Measurements from ENCODE around the gene BMP6. TPM values are rescaled to one million over a fixed set of nuclear protein-coding genes. Genes with fewer than 3 reads are reported as not detected.

The BMP6 gene
- total RNA-seq, 1 experiment from 2014 or later = 0.28 TPM

- Histone ChIP-seq H3K18ac (ENCODE audit: insufficient read length, low read depth, low read length) (no peak overlapping the region), H3K23ac (ENCODE audit: insufficient read length, low read depth, low read length) (no peak overlapping the region), H3K9me3 (ENCODE audit: control insufficient read depth, low read depth, low read length) (no peaks in the 10 kb centered on the region), H3K56ac (ENCODE audit: insufficient read length, low read depth, low read length) (no peak overlapping the region), H3K4me2 (ENCODE audit: insufficient read depth, insufficient read length, low read length) (no peak overlapping the region), H3K27me3 (ENCODE audit: insufficient read depth, low read length) (no peaks in the 10 kb centered on the region), H4K5ac (ENCODE audit: insufficient read length, low read depth, low read length) (no peak overlapping the region), H4K91ac (ENCODE audit: insufficient read length, low read depth, low read length) (no peak overlapping the region), H3T11ph (ENCODE audit: low read length) (no peak overlapping the region), H2AFZ (ENCODE audit: low read length) (no peak overlapping the region), H3K9ac (ENCODE audit: extremely low read depth, insufficient read length, low read length) (no peak overlapping the region), H4K8ac (replicated peaks; ENCODE audit: insufficient read length, low read depth, low read length) (no peak overlapping the region), H4K20me1 (ENCODE audit: control insufficient read depth, insufficient read depth, insufficient read length) (no peaks in the 10 kb centered on the region), H3K23me2 (ENCODE audit: insufficient read length, low read depth, low read length, poor library complexity, severe bottlenecking) (no peaks in the 10 kb centered on the region), H3K79me2 (ENCODE audit: insufficient read depth, low read length) (no peaks in the 10 kb centered on the region), H3K4me1 (ENCODE audit: insufficient read depth, low read length) (peaks cover 8% of the 10 kb centered on the region; the same call in 1 of the 2 replicates), H3K14ac (ENCODE audit: insufficient read depth, low read length) (no peak overlapping the region), H3K79me1 (ENCODE audit: insufficient read depth, low read depth, low read length, poor library complexity, severe bottlenecking) (no peaks in the 10 kb centered on the region), H2BK120ac (ENCODE audit: low read depth, low read length, poor library complexity, severe bottlenecking) (no peak overlapping the region), H3K4ac (ENCODE audit: low read depth, low read length) (no peak overlapping the region), H2BK15ac (ENCODE audit: low read depth, low read length) (no peak overlapping the region), H2BK20ac (ENCODE audit: low read depth, low read length, poor library complexity, severe bottlenecking) (no peak overlapping the region), H2BK5ac (ENCODE audit: insufficient read length, low read length) (no peak overlapping the region), H3K27ac (ENCODE audit: insufficient read length, low read depth, low read length) (no peak overlapping the region), H2AK5ac (ENCODE audit: insufficient read length, low read length) (no peak overlapping the region), H2BK12ac (ENCODE audit: insufficient read length, low read depth, low read length) (no peak overlapping the region)
- no CpG with 5 or more reads among the region's 3 CpGs for WGBS (ENCODE audit: extremely low coverage, insufficient read length, low lambda C conversion rate)
- H3K4me3 Mint-ChIP-seq = 0 out of 5 replicates have a peak overlapping the region, but pooled peaks of 1 of the 2 experiments have one; percentile 4
- TF ChIP-seq CTCF (conservative IDR thresholded peaks at IDR 0.05) = no peak
- H3K36me3 Mint-ChIP-seq (ENCODE audit: insufficient read depth in 1 of 3, low read depth in 3 of 3) = peaks cover 0 to 6% (median 2%) of the 10 kb centered on the region in 3 experiments; a peak in 4 of 7 replicates
- peaks cover 44 to 58% of the 10 kb centered on the region in 2 experiments for H3K4me1 Mint-ChIP-seq
- no peaks in the 10 kb centered on the region; the same call in 1 of the 2 replicates for H3K27me3 Mint-ChIP-seq (ENCODE audit: low read depth)
- H3K27ac Mint-ChIP-seq = peak overlapping the region; percentile 62 to 77 (median 68); a peak in 5 of 7 replicates
- DNase-seq = no peak
- peaks cover 3 to 5% of the 10 kb centered on the region in 2 experiments; a peak in 4 of 5 replicates for H3K9me3 Mint-ChIP-seq
These were observed 44.7 kb downstream of the BMP6 start for GRCh38 chr6:7770601-7771000.
